D721Med (cell line): ENCODE results near the gene PLA2G2A.
A peak's percentile ranks its signal among the peaks of the same experiment; 100 is the strongest.

Experiments
- DNase-seq: peaks from one replicate; pipeline ENCODE4 v3.0.0; 2011; ENCODE audit warnings: low spot score; ENCODE audit not compliant: insufficient read length
- FAIRE-seq: peaks from 2 replicates; lab custom pipeline; 2011; peaks lifted over from hg19 to GRCh38; lab: Jason Lieb, UNC
- TF ChIP-seq, protein P1 (sequence below): IDR thresholded peaks from 2 replicates; pipeline ENCODE4 v1.5.1; 2012; ENCODE audit warnings: mild to moderate bottlenecking, control low read depth; ENCODE audit not compliant: insufficient read depth; ENCODE audit errors: missing control alignments

Gene PLA2G2A

GRCh38 chr1:19981170-19981506 lies 1.7 kb upstream of the PLA2G2A start:
- no peak for DNase-seq
- TF ChIP-seq, protein P1, sequence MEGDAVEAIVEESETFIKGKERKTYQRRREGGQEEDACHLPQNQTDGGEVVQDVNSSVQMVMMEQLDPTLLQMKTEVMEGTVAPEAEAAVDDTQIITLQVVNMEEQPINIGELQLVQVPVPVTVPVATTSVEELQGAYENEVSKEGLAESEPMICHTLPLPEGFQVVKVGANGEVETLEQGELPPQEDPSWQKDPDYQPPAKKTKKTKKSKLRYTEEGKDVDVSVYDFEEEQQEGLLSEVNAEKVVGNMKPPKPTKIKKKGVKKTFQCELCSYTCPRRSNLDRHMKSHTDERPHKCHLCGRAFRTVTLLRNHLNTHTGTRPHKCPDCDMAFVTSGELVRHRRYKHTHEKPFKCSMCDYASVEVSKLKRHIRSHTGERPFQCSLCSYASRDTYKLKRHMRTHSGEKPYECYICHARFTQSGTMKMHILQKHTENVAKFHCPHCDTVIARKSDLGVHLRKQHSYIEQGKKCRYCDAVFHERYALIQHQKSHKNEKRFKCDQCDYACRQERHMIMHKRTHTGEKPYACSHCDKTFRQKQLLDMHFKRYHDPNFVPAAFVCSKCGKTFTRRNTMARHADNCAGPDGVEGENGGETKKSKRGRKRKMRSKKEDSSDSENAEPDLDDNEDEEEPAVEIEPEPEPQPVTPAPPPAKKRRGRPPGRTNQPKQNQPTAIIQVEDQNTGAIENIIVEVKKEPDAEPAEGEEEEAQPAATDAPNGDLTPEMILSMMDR = no peak
- FAIRE-seq = no peak

- DNase-seq (no peak), FAIRE-seq (no peak)
- TF ChIP-seq, protein P1 = no peak
These were observed 896 bp upstream of the PLA2G2A start for GRCh38 chr1:19980314-19980713.

DNA sequence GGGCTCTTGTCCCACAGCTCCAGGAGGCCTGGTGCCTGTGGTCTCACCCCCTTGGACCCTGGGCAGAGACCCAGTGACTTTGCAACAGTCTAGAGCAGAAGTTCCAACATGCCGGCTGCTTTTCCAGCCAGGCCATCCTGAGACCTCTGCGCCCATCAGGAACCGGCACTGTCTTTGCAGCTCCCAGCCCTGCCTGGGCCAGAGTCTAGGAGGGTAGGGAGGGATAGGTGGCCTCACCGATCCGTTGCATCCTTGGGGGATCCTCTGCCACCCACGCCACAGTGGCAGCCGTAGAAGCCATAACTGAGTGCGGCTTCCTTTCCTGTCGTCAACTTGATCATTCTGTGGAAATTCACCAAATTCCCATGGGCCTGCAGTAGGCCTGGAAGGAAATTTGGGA lies 1.3 kb downstream of the PLA2G2A start:
- TF ChIP-seq, protein P1 = no peak
- no peak for DNase-seq
- no peak for FAIRE-seq

GRCh38 chr1:19976317-19977003 lies 3.0 kb downstream of the PLA2G2A start:
- TF ChIP-seq, protein P1 = no peak
- FAIRE-seq (no peak), DNase-seq (no peak)

- DNase-seq (no peak), FAIRE-seq (no peak)
- TF ChIP-seq, protein P1 = no peak
These were observed 3.8 kb downstream of the PLA2G2A start for GRCh38 chr1:19975423-19976193.

- FAIRE-seq = no peak
These were observed 4.5 kb downstream of the PLA2G2A start for GRCh38 chr1:19974822-19975416.

More at GRCh38 chr1:19974822-19975416, 4.5 kb downstream of the PLA2G2A start:
- DNase-seq = no peak
- TF ChIP-seq, protein P1 = peak; percentile 59
